MM.1S (cell line): ENCODE measurements around the gene MAPK8IP1.

ENCODE experiments used
- EZH2 ChIP-seq: fragments of 300-600 bp; sonication (generic); optimal IDR thresholded peaks from 2 replicates; pipeline ENCODE3; 2017; ENCODE audit warnings: low read depth, mild to moderate bottlenecking, antibody characterized with exemption, low read length, mixed read lengths
- EZH2phosphoT487 ChIP-seq: fragments of 300-600 bp; sonication (generic); IDR thresholded peaks from 2 replicates; pipeline ENCODE4 v1.6.1; 2018; ENCODE audit warnings: antibody characterized with exemption, low read length
- TF ChIP-seq, protein P1 (sequence below): fragments of 300-600 bp; sonication (generic); IDR thresholded peaks from 2 replicates; pipeline ENCODE4 v1.5.1; 2016; ENCODE audit warnings: antibody characterized with exemption, low read length, mixed read lengths

DNA sequence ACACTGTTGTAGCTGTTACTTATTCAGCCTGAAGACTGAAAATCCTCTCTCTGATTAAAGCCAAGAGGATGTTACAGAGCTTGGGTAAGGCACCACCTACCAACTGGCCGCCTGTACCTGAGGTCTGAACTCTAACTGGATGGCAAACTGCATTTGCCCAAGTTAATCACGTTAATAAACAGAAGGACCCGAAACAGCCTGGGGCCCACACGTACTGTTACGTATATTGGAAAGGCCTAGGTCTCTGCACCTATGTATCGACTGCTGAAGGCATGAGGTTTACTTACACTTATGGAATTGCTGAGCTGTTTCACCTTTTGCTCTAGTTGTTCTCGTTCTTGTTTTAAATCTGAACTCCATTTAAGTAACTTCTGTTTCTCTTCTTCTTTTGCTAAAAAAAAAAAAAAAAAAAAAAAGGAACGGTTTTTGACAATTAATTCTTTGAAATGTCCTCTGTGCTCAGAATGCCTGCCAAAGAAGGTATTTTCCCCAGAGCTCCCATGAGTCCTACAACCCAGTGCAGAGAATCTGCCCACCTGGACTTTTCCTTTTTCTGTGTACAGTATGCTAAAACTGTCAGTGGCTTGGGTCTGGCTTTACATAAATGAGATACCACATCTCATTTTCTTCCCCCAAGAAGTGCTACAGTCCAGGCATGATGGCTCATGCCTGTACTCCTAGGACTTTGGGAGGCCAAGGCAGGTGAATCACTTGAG lies 50.1 kb downstream of the MAPK8IP1 start:
- TF ChIP-seq, protein P1, sequence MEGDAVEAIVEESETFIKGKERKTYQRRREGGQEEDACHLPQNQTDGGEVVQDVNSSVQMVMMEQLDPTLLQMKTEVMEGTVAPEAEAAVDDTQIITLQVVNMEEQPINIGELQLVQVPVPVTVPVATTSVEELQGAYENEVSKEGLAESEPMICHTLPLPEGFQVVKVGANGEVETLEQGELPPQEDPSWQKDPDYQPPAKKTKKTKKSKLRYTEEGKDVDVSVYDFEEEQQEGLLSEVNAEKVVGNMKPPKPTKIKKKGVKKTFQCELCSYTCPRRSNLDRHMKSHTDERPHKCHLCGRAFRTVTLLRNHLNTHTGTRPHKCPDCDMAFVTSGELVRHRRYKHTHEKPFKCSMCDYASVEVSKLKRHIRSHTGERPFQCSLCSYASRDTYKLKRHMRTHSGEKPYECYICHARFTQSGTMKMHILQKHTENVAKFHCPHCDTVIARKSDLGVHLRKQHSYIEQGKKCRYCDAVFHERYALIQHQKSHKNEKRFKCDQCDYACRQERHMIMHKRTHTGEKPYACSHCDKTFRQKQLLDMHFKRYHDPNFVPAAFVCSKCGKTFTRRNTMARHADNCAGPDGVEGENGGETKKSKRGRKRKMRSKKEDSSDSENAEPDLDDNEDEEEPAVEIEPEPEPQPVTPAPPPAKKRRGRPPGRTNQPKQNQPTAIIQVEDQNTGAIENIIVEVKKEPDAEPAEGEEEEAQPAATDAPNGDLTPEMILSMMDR, result no peak
- no peak for TF ChIP-seq EZH2
- TF ChIP-seq EZH2phosphoT487, result no peak
